Measurements from ENCODE around the gene B4GALT3. TPM values are rescaled to one million over a fixed set of nuclear protein-coding genes. Genes with fewer than 3 reads are reported as not detected.

Gene B4GALT3
- total and polyA plus RNA-seq, 9 of the 15 experiments (the other 6 are each of a cell fraction or from before 2014, with no cell fraction given) = 31.2 to 103 (median 46.1) TPM

- TF ChIP-seq ZNF280A (IDR thresholded peaks at IDR 0.05; ENCODE audit: low read depth, partially characterized antibody) = no peak
- TF ChIP-seq ZNF639 (CRISPR knock-in tag; conservative IDR thresholded peaks at IDR 0.05 in 1 of 2, IDR thresholded peaks at IDR 0.05 in 1 of 2) = no peak
- TF ChIP-seq ZNF398 (CRISPR knock-in tag; IDR thresholded peaks at IDR 0.05) = no peak
- TF ChIP-seq HDAC2 (IDR thresholded peaks at IDR 0.05) = peak; percentile 90
- peak in 1 of 2 experiments; percentile 88; a peak in 1 of 4 replicates for TF ChIP-seq HDAC1 (IDR thresholded peaks at IDR 0.05)
- no peak for TF ChIP-seq BCLAF1 (IDR thresholded peaks at IDR 0.05; ENCODE audit: borderline replicate concordance in 1 of 2, control insufficient read depth in 1 of 2, low read depth in 2 of 2, low read length in 1 of 2)
- no peak for TF ChIP-seq HDGF (IDR thresholded peaks at IDR 0.05)
- TF ChIP-seq MNT (conservative IDR thresholded peaks at IDR 0.05) = peak; percentile 93 to 96
- TF ChIP-seq STAG1 (CRISPR knock-in tag; IDR thresholded peaks at IDR 0.05; ENCODE audit: borderline replicate concordance) = 0 out of 2 replicates have a peak, but pooled peaks have one; percentile 3
- no peak for TF ChIP-seq ZNF277 (CRISPR knock-in tag; IDR thresholded peaks at IDR 0.05; ENCODE audit: borderline replicate concordance)
- no peak for TF ChIP-seq ZKSCAN8 (CRISPR knock-in tag; IDR thresholded peaks at IDR 0.05)
- no peak for TF ChIP-seq ZNF224 (CRISPR knock-in tag; IDR thresholded peaks at IDR 0.05)
- TF ChIP-seq NFE2L1 (tag; IDR thresholded peaks at IDR 0.05; ENCODE audit: borderline replicate concordance, low read depth) = no peak
These were observed at the start of gene B4GALT3 (continued) for GRCh38 chr1:161177112-161177935.

All from K562 (cell line).